GM12892 (cell line): ENCODE measurements around the gene NAV3.
A peak's percentile ranks its signal among the peaks of the same experiment; 100 is the strongest.

Experiments
- DNase-seq: peaks from one replicate; pipeline ENCODE4 v3.0.0; 2011; ENCODE audit not compliant: insufficient read length
- FAIRE-seq: peaks from 2 replicates; lab custom pipeline; 2011; peaks lifted over from hg19 to GRCh38; lab: Jason Lieb, UNC
- POLR2A ChIP-seq: IDR thresholded peaks from 2 replicates; pipeline ENCODE4 v1.6.1; 2011; ENCODE audit warnings: low read depth, low read length, control low read depth
- POLR2AphosphoS5 ChIP-seq: IDR thresholded peaks from 2 replicates; pipeline ENCODE4 v1.6.1; 2011; ENCODE audit warnings: low read depth, low read length, control low read depth
- TAF1 ChIP-seq: IDR thresholded peaks from 2 replicates; pipeline ENCODE4 v1.6.1; 2011; ENCODE audit warnings: low read depth, mild to moderate bottlenecking, control low read depth, low read length, borderline replicate concordance

NAV3 gene

GRCh38 chr12:77998236-77998786 is 167.6 kb downstream of the NAV3 start:
- TF ChIP-seq POLR2AphosphoS5, result no peak
- no peak for TF ChIP-seq TAF1
- no peak for TF ChIP-seq POLR2A
- DNase-seq (no peak), FAIRE-seq (no peak)

- DNase-seq, result no peak
- peak; percentile 66 for FAIRE-seq
- TF ChIP-seq POLR2A, result no peak
- no peak for TF ChIP-seq TAF1
- no peak for TF ChIP-seq POLR2AphosphoS5
Observed at GRCh38 chr12:77999074-77999715, 168.5 kb downstream of the NAV3 start.

GRCh38 chr12:78002878-78003277 is 172.2 kb downstream of the NAV3 start:
- DNase-seq (no peak), FAIRE-seq (no peak)
- TF ChIP-seq POLR2AphosphoS5 (no peak), POLR2A (no peak), TAF1 (no peak)

- DNase-seq (no peak), FAIRE-seq (no peak)
- TF ChIP-seq POLR2AphosphoS5, result no peak
- TF ChIP-seq TAF1, result no peak
- no peak for TF ChIP-seq POLR2A
Observed at GRCh38 chr12:78004249-78005093, 173.8 kb downstream of the NAV3 start.

- TF ChIP-seq POLR2A (no peak), POLR2AphosphoS5 (no peak), TAF1 (no peak)
- DNase-seq, result no peak
- no peak for FAIRE-seq
Observed at GRCh38 chr12:78005094-78005492, 174.4 kb downstream of the NAV3 start.

- DNase-seq (no peak), FAIRE-seq (no peak)
- TF ChIP-seq TAF1 (no peak), POLR2AphosphoS5 (no peak), POLR2A (no peak)
Observed at GRCh38 chr12:78007173-78007572, 176.5 kb downstream of the NAV3 start.

GRCh38 chr12:78009031-78009430 is 178.3 kb downstream of the NAV3 start:
- DNase-seq, result no peak
- FAIRE-seq, result no peak

GRCh38 chr12:78018171-78018910 is 187.6 kb downstream of the NAV3 start:
- DNase-seq, result no peak
- FAIRE-seq, result no peak

More at GRCh38 chr12:78009031-78009430, 178.3 kb downstream of the NAV3 start:
- TF ChIP-seq POLR2AphosphoS5 (no peak), POLR2A (no peak), TAF1 (no peak)

GRCh38 chr12:78018939-78019338 is 188.2 kb downstream of the NAV3 start:
- FAIRE-seq (no peak), DNase-seq (no peak)
- TF ChIP-seq POLR2A (no peak), TAF1 (no peak), POLR2AphosphoS5 (no peak)

More at GRCh38 chr12:78018171-78018910, 187.6 kb downstream of the NAV3 start:
- TF ChIP-seq TAF1 (no peak), POLR2AphosphoS5 (no peak), POLR2A (no peak)

- no peak for TF ChIP-seq POLR2A
- no peak for TF ChIP-seq POLR2AphosphoS5
- no peak for TF ChIP-seq TAF1
- DNase-seq (no peak), FAIRE-seq (no peak)
Observed at GRCh38 chr12:78028426-78028825, 197.7 kb downstream of the NAV3 start.

GRCh38 chr12:78034025-78034424 is 203.3 kb downstream of the NAV3 start:
- FAIRE-seq, result no peak
- DNase-seq, result no peak
- TF ChIP-seq POLR2AphosphoS5, result no peak
- no peak for TF ChIP-seq TAF1
- no peak for TF ChIP-seq POLR2A
